Neural crest cell (in vitro differentiated cells): Measurements from ENCODE around the gene DNAH3. TPM values are rescaled to one million over a fixed set of nuclear protein-coding genes. Genes with fewer than 3 reads are reported as not detected.

Experiments
- DNase-seq: peaks from one replicate; pipeline ENCODE4 v3.0.0; 2021; ENCODE audit warnings: low read depth, mixed read lengths, low spot score
- H3K27ac Mint-ChIP-seq: one replicate; pipeline ENCODE4 v1.8.0; 2021; ENCODE audit warnings: mild to moderate bottlenecking, mixed read lengths; ENCODE audit not compliant: unreplicated experiment
- H3K27me3 Mint-ChIP-seq: 2 replicates; pipeline ENCODE4 v1.8.0; 2021; ENCODE audit warnings: low read depth, mild to moderate bottlenecking, mixed read lengths
- H3K36me3 Mint-ChIP-seq: 2 replicates; pipeline ENCODE4 v1.8.0; 2021; ENCODE audit warnings: low read depth, mild to moderate bottlenecking, mixed read lengths
- H3K4me1 Mint-ChIP-seq: 2 replicates; pipeline ENCODE4 v1.8.0; 2021; ENCODE audit warnings: mixed read lengths
- H3K4me3 Mint-ChIP-seq: one replicate; pipeline ENCODE4 v1.8.0; 2021; ENCODE audit warnings: mild to moderate bottlenecking, mixed read lengths
- H3K9me3 Mint-ChIP-seq: 2 replicates; pipeline ENCODE4 v1.8.0; 2021; ENCODE audit warnings: mixed read lengths
- total RNA-seq: library from RNA; stranded (reverse); gene quantifications from 2 replicates; pipeline ENCODE4 v1.2.1, GENCODE V29; 2021
- TF ChIP-seq, protein P1 (sequence below): fragments of 200-600 bp; sonication (generic); conservative IDR thresholded peaks from 2 replicates; pipeline ENCODE4 v1.5.0; 2021; ENCODE audit warnings: antibody characterized with exemption, mild to moderate bottlenecking

DNAH3 gene
- total RNA-seq, 1 donor from 2014 or later, result 0.07 TPM

DNA sequence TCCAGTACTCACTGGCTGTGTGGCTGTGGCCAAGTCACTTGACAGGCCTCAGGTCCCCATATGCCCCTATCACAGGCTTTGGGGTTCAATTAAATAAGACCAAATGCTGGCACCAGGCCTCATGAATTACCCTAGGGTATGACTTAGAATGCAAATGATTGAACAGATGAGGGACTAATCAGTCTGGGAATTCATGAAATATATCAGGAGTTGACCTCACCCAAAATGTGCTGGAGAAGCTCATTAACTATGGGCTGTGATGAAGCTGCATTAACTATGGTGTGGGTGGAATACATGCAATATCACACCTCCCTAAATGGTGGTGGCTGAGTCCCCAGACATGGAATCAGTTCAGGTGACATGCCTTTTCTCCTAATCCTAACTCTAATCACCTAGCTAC is 72.1 kb downstream of the DNAH3 start:
- Mint-ChIP-seq H3K36me3 (no peaks in the 10 kb centered on the region), H3K27ac (no peak overlapping the region), H3K27me3 (no peaks in the 10 kb centered on the region), H3K4me3 (no peak overlapping the region), H3K4me1 (peaks cover under 1% of the 10 kb centered on the region), H3K9me3 (no peaks in the 10 kb centered on the region)
- no peak for DNase-seq
- TF ChIP-seq, protein P1, sequence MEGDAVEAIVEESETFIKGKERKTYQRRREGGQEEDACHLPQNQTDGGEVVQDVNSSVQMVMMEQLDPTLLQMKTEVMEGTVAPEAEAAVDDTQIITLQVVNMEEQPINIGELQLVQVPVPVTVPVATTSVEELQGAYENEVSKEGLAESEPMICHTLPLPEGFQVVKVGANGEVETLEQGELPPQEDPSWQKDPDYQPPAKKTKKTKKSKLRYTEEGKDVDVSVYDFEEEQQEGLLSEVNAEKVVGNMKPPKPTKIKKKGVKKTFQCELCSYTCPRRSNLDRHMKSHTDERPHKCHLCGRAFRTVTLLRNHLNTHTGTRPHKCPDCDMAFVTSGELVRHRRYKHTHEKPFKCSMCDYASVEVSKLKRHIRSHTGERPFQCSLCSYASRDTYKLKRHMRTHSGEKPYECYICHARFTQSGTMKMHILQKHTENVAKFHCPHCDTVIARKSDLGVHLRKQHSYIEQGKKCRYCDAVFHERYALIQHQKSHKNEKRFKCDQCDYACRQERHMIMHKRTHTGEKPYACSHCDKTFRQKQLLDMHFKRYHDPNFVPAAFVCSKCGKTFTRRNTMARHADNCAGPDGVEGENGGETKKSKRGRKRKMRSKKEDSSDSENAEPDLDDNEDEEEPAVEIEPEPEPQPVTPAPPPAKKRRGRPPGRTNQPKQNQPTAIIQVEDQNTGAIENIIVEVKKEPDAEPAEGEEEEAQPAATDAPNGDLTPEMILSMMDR, result no peak

DNA sequence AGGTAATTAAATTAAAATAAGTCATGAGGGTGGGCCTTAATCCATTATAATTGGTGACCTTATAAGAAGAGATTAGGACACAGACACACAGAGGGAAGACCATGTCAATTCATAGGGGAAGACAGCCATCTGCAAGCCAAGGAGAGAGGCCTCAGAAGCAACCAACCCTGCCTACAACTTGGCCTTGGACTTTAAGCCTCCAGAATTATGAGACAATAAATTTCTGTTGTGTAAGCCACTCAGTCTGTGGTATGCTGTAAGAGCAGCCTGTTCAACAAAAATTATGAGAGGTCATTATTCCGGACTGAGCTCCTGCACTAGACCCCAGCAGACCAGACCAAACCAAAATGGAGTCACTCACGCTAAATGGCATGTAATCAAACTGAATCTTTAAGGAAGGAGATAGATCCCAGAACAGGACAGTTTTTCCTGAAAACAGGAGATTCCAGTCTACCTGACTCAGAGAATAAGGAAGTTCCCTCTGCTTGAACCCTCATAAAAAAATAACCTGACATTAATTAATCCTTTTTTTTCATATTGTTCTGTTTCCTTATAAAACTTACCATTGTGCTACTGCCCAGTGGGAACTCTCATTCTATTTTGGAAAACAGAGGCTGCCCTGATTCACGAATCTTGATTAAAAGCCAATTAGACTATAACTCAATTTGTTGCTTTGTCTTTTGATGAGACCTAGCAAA is 74.3 kb downstream of the DNAH3 start:
- DNase-seq, result no peak
- Mint-ChIP-seq H3K9me3 (no peaks in the 10 kb centered on the region), H3K4me1 (no peaks in the 10 kb centered on the region), H3K27me3 (no peaks in the 10 kb centered on the region), H3K27ac (no peak overlapping the region), H3K4me3 (no peak overlapping the region), H3K36me3 (no peaks in the 10 kb centered on the region)
- TF ChIP-seq, protein P1, result no peak

DNA sequence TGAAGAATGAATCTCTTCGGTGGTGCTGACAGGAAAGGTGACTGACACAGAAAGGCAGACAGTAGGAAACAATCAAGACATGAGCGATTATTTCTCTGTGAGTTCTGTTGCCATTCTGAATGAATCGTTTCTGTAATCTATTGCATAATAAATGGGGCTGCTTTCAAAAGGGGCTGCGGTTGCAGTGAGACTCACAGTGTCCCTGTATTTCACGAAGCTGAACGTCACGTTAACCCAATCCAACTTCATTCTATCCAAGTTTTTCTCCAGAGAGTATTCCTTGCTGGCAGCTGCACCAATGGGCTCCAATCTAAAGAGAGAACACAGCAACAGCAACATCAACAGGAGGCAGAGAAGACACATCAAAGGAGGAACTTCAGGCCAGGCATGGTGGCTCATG is 75.4 kb downstream of the DNAH3 start:
- Mint-ChIP-seq H3K27me3 (no peaks in the 10 kb centered on the region), H3K9me3 (no peaks in the 10 kb centered on the region), H3K36me3 (no peaks in the 10 kb centered on the region), H3K27ac (no peak overlapping the region), H3K4me1 (no peaks in the 10 kb centered on the region), H3K4me3 (no peak overlapping the region)
- DNase-seq, result no peak
- TF ChIP-seq, protein P1, result no peak

DNA sequence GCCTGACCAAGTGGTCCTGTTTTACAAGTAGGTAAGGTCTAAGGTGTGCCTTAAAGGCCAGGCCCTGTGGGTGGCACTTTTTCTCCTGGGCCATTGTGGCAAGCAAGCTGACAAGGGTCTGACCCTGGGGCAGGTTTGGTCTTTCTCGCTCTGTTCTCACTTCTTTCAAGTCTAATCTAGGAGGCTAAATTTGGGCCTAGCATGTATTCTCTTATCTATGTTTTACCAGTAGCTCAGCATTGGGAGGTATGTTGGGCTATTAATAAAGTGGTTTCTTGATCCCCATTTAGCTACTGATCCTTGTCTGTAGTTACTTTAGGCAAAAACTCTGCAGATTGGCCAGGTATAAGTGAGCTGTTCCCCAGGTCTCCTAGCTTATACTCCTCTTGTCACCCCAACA is 77.7 kb downstream of the DNAH3 start:
- no peak for DNase-seq
- Mint-ChIP-seq H3K4me1 (no peaks in the 10 kb centered on the region), H3K27ac (no peak overlapping the region), H3K36me3 (no peaks in the 10 kb centered on the region), H3K4me3 (no peak overlapping the region), H3K27me3 (no peaks in the 10 kb centered on the region), H3K9me3 (no peaks in the 10 kb centered on the region)
- TF ChIP-seq, protein P1, result no peak

DNA sequence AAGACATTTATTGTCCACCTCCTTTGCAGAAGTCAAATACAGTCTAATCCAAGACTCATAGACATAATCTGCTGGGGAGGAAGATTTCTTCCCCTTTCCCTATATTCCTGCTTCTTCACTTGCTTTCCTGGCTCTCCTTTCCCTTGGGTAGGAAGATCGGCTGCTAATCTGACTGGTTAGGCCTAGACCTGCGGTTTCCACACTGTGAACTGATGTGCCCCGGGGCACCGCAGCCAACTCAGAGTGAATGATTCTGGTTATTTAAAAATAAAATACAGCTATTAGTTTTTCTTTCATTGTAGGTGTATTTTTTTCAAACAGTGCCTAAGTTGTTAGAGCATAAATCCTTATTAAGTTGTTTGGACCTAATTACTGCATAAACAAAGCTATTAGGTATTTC is 78.9 kb downstream of the DNAH3 start:
- no peak for DNase-seq
- H3K4me1 Mint-ChIP-seq, result no peaks in the 10 kb centered on the region
- no peak overlapping the region for H3K27ac Mint-ChIP-seq
- no peaks in the 10 kb centered on the region for H3K27me3 Mint-ChIP-seq
- H3K4me3 Mint-ChIP-seq, result no peak overlapping the region
- no peaks in the 10 kb centered on the region for H3K36me3 Mint-ChIP-seq
- H3K9me3 Mint-ChIP-seq, result no peaks in the 10 kb centered on the region
- TF ChIP-seq, protein P1, result no peak
